DMS114 treated with DMSO at 0.1 percent for 48 hours (cell line): ENCODE measurements around the gene ANO9.

Experiments used
- DNase-seq: peaks from one replicate; lab custom pipeline; 2025; ENCODE audit not compliant: unreplicated experiment; lab: John Stamatoyannopoulos, UW

Gene ANO9

DNA sequence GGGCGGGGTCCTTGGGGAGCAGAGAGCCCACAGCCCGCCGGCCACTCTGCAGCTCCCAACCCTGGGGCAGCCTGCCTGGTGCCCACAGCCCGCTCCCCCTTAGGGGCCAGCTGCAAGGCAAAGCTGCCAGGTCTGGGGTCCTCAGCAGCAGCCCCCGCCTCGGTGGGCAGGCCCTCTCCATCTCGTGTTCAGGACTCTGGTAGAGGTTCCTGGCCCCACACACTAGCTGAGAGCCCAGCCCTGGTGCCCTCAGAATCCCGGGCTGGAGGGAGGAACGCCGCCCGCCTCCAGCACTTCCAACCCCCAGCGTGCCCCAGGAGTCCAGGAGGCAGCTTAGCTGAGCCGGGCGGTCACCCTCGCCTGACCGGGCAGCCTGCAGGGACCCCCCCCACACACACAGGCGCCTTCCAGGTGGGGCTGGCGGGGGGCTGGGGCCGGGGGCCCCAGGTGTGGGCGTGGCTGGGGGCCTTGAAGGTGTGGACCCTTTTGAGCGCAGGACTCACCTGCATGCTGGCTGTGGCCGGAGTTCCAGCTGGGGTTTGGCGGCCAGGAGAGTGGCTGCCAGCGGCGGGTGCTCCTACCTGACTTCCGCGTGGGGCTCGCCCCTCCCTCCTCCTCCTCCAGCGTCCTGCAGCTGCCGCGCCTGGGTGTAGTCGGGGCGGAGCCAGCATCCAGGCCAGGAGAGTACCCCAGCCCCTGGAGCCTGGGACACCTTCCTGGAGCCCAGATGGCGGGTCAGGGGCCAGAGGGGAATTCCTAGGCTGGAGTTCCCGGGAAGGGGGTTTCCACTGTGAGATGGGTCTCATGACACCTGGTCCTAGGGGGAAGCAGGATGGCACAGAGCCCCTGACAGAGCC lies at the start of gene ANO9:
ANO9 (minus strand) TSS at position 594 of the 857 bp plus-strand sequence; CDS start at position 509, 85 bp downstream.
- no peak for DNase-seq

DNA sequence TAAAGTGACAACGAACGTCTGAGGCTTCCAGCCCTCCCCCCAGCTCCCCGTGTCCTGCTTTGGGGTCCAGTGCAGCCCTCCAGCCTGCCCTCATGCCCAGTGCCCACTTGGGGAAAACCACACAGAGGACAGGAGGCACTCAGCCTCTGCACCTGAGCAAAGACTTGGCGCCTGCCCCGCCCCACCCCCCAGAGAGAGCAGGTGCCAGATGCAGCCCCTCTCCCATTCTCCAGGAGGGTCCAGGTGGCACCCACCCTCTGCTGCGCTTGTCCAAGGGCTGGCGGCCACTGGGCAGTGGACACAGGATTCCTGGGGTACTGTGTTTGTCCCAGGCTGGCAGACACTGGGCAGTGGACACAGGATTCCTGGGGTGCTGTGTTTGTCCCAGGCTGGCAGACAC lies 49.5 kb upstream of the ANO9 start:
- DNase-seq, result no peak

- DNase-seq, result no peak
These were observed 49.1 kb upstream of the ANO9 start for GRCh38 chr11:490930-491260.

DNA sequence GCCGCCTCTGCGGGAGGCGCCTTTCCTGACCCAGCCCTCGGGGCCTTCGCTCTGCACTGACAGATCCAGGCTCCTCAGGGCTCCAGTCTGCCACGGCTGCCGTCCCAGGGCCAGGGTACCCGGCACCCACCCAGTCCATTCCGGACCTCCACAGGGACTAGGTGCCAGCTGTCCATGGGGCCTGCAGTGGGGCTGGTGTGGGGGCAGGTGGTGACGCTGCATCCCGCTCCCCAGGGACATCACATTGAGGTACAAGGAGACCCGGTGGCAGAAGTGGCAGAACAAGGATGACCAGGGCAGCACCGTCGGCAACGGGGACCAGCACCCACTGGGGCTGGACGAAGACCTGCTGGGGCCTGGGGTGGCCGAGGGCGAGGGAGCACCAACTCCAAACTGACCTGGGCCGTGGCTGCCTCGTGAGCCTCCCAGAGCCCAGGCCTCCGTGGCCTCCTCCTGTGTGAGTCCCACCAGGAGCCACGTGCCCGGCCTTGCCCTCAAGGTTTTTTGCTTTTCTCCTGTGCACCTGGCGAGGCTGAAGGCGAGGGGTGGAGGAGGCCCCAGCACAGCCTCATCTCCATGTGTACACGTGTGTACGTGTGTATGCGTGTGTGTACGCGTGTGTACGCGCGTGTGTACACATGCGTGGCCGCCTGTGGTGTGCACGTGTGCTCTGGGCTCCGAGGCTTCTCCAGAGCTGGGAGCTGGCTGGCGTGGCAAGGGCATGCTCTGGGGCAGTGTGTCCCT lies 48.5 kb upstream of the ANO9 start:
- DNase-seq, result no peak

DNA sequence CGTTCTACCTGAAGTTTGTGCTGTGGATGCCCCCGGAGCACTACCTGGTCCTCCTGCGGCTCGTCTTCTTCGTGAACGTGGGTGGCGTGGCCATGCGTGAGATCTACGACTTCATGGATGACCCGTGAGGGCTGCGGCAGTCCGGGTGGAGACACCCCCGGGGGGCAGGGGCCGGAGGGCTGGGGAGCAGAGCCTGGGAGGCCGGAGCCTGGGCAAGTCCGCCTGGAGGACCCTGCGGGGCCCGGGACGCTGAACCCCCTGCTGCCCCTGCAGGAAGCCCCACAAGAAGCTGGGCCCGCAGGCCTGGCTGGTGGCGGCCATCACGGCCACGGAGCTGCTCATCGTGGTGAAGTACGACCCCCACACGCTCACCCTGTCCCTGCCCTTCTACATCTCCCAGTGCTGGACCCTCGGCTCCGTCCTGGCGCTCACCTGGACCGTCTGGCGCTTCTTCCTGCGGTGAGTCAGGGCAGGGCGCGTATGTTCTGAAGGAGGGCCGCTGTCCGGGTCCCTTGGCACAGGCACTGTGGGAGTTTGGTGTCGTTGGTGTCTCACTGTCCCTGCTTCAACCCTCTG lies 47.9 kb upstream of the ANO9 start:
- no peak for DNase-seq

DNA sequence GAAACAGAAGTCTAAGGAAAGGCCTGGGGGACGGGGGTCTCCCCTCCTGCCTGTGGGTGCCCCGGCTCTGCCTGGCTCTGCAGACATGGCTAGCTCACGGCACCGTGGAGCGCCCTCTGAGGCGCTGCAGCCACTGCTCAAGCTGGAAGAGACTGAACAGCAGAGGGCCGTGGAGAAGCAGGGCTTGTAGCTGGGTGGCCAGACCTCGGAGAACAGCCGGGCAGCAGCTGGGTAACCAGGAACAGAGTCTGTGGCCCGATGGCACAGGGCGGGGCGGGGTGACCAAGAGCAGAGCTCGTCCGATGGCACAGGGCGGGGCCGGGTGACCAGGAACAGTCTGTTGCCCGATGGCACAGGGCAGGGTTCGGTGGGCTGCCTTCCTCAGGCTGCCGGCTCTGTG lies 47.2 kb upstream of the ANO9 start:
- no peak for DNase-seq

- DNase-seq, result no peak
These were observed 46.8 kb upstream of the ANO9 start for GRCh38 chr11:488579-488978.

GRCh38 chr11:488062-488461 lies 46.3 kb upstream of the ANO9 start:
- DNase-seq, result no peak

- DNase-seq, result no peak
These were observed 45.8 kb upstream of the ANO9 start for GRCh38 chr11:487571-488021.

GRCh38 chr11:486189-486588 lies 44.4 kb upstream of the ANO9 start:
- DNase-seq, result no peak

GRCh38 chr11:484616-485015 lies 42.8 kb upstream of the ANO9 start:
- no peak for DNase-seq

DNA sequence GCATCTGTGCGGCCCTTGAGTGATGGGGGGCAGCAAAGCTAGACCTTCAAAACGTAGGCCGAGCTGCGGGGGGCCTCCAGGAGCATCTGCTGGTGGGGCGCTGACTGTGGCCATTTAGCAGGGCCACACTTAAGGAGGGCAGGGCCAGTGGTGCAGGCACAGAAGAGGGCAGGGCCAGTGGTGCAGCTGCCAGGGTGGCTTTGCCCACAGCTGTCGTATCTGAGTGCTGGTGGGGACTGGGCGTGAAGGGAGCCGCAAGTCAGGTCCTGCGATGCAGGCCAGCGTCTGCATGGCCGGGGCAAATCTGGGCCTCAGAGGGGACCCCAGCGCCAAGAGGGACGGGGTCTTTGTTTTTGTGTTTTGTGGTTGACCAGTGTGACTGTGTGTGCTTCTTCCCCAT lies 37.5 kb upstream of the ANO9 start:
- DNase-seq, result no peak

DNA sequence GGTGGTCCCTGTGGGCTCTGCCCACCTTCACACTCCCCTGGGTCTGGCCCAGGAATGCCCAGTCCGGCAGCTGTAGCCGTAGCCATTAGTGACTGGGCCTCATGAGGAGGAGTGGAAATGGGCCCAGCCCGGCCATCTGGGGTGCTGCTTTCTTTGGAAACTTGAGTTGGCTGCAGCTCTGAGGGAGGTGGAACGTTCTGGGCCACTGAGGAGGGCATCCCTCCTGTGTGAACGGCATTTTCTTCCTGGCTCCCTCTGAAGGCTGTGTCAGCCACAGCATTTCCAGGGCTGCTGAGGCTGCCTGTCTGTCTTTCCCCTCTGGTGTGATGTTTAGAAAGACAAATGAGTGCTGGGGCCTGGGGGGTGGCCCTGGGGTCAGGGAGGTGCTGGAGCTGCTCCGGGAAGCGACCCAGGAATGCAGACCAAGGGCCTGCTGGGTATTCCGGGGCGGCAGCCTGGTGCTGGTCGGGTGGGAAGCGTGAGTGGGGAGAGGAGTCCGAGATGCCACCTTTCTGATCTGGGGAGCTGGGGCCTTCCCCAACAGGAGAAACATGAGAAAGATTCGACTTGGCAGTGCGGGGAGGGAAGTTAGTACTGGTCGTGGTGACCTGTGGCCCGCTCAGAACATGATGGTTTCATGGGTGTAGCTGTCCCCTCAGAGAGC lies 35.4 kb upstream of the ANO9 start:
- no peak for DNase-seq

- no peak for DNase-seq
These were observed 34.6 kb upstream of the ANO9 start for GRCh38 chr11:476416-476815.

- DNase-seq, result no peak
These were observed 34.1 kb upstream of the ANO9 start for GRCh38 chr11:475941-476340.

- no peak for DNase-seq
These were observed 33.2 kb upstream of the ANO9 start for GRCh38 chr11:474914-475506.

- no peak for DNase-seq
These were observed 32.4 kb upstream of the ANO9 start for GRCh38 chr11:473962-474785.

GRCh38 chr11:473415-473814 lies 31.6 kb upstream of the ANO9 start:
- DNase-seq, result no peak

DNA sequence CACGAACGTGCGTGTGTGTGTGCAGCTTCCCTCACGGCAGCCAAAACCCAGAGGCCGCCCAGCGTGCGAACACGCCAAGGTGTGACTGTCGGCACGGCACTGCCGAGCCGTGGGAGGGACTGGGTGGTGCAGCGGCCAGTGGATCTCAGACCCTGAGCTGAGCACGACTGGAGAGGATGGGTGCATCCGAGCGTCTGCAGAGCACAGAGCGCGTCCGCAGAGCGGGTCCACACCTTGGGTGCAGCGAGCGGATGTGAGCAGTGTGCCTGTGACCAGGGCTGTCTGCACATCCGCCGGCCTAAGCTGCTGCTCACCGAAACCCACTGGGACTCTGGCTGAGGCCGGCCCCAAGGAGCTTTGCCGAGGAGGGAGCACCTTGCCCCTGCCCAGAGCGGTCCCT lies 31.0 kb upstream of the ANO9 start:
- DNase-seq, result no peak

- DNase-seq, result no peak
These were observed 30.5 kb upstream of the ANO9 start for GRCh38 chr11:472272-472671.
